H54 (cell line): ENCODE results near the gene MAP3K14.
A peak's percentile ranks its signal among the peaks of the same experiment; 100 is the strongest.

ENCODE experiments used
- DNase-seq: peaks from one replicate; pipeline ENCODE4 v3.0.0; 2011; ENCODE audit warnings: low spot score, mixed read lengths; ENCODE audit not compliant: insufficient read length
- FAIRE-seq: peaks from 3 replicates; lab custom pipeline; 2011; peaks lifted over from hg19 to GRCh38; lab: Jason Lieb, UNC
- POLR2A ChIP-seq: IDR thresholded peaks from 2 replicates; pipeline ENCODE4 v1.6.1; 2011; ENCODE audit warnings: low read depth, mild to moderate bottlenecking, low read length

Gene MAP3K14

GRCh38 chr17:45235416-45236281 is 81.2 kb downstream of the MAP3K14 start:
- FAIRE-seq: peak; percentile 30

GRCh38 chr17:45234641-45235415 is 82.0 kb downstream of the MAP3K14 start:
- TF ChIP-seq POLR2A: no peak
- FAIRE-seq: no peak
- DNase-seq: no peak

More at GRCh38 chr17:45235416-45236281, 81.2 kb downstream of the MAP3K14 start:
- no peak for TF ChIP-seq POLR2A
- no peak for DNase-seq

GRCh38 chr17:45233423-45233924 is 83.3 kb downstream of the MAP3K14 start:
- no peak for TF ChIP-seq POLR2A
- DNase-seq: no peak
- no peak for FAIRE-seq

- TF ChIP-seq POLR2A: no peak
- DNase-seq: no peak
- FAIRE-seq: no peak
Observed at GRCh38 chr17:45232514-45233422, 84.1 kb downstream of the MAP3K14 start.

GRCh38 chr17:45231481-45232116 is 85.2 kb downstream of the MAP3K14 start:
- DNase-seq: no peak
- no peak for FAIRE-seq
- no peak for TF ChIP-seq POLR2A

- FAIRE-seq (no peak), DNase-seq (no peak)
- TF ChIP-seq POLR2A: no peak
Observed at GRCh38 chr17:45230787-45231480, 85.9 kb downstream of the MAP3K14 start.

GRCh38 chr17:45230410-45230786 is 86.4 kb downstream of the MAP3K14 start:
- TF ChIP-seq POLR2A: no peak
- FAIRE-seq: no peak
- no peak for DNase-seq

- TF ChIP-seq POLR2A: no peak
- no peak for DNase-seq
- FAIRE-seq: no peak
Observed at GRCh38 chr17:45229681-45230409, 87.0 kb downstream of the MAP3K14 start.

- peak; percentile 97 for DNase-seq
- no peak for TF ChIP-seq POLR2A
- peak; percentile 15 for FAIRE-seq
Observed at GRCh38 chr17:45228763-45229539, 87.9 kb downstream of the MAP3K14 start.

- FAIRE-seq (no peak), DNase-seq (no peak)
- TF ChIP-seq POLR2A: no peak
Observed at GRCh38 chr17:45227926-45228762, 88.7 kb downstream of the MAP3K14 start.
